Measurements from ENCODE around the gene PTPRN2. TPM values are rescaled to one million over a fixed set of nuclear protein-coding genes. Genes with fewer than 3 reads are reported as not detected.

PTPRN2 gene
- total RNA-seq, 1 experiment from 2014 or later: not detected

- no peaks in the 10 kb centered on the region for H3K4me1 ChIP-seq (replicated peaks; ENCODE audit: insufficient read depth)
These were observed 394.7 kb downstream of the PTPRN2 start for GRCh38 chr7:158192956-158193355.

GRCh38 chr7:158192184-158192835 is 395.3 kb downstream of the PTPRN2 start:
- no TSS peak for BruUV-seq (replicated peaks)
- CTCF ChIA-PET: no interaction called here
- Histone ChIP-seq H4K20me1 (ENCODE audit: insufficient read depth) (no peaks in the 10 kb centered on the region), H2AFZ (no peak overlapping the region), H3K4me3 (no peak overlapping the region), H3F3A (ENCODE audit: insufficient read depth, low read depth) (no peaks in the 10 kb centered on the region), H3K4me2 (no peak overlapping the region), H3K27me3 (ENCODE audit: insufficient read depth, low read depth) (peaks cover 91% of the 10 kb centered on the region), H3K9me3 (ENCODE audit: insufficient read depth, low read depth) (0 out of 2 replicates have a peak, but pooled peaks cover 3% of the 10 kb centered on the region), H3K36me3 (ENCODE audit: low read depth) (no peaks in the 10 kb centered on the region), H3K9me2 (ENCODE audit: insufficient read depth) (no peaks in the 10 kb centered on the region), H3K27ac (no peak overlapping the region), H3K79me2 (ENCODE audit: low read depth) (no peaks in the 10 kb centered on the region), H3K4me1 (replicated peaks; ENCODE audit: insufficient read depth) (no peaks in the 10 kb centered on the region)
- DNase-seq: no peak
- no peak for TF ChIP-seq EZH2 (IDR thresholded peaks at IDR 0.05; ENCODE audit: low read depth)
- TF ChIP-seq CTCF (conservative IDR thresholded peaks at IDR 0.05): no peak
- POLR2A ChIA-PET (ENCODE audit: unreplicated experiment): no interaction called here
- intact Hi-C loops (cut with micrococcal nuclease; ENCODE audit: unreplicated experiment): no loop called here

More at GRCh38 chr7:158192956-158193355, 394.7 kb downstream of the PTPRN2 start:
- H3K27ac ChIP-seq: no peak overlapping the region
- BruUV-seq (replicated peaks): no TSS peak
- no peaks in the 10 kb centered on the region for H3F3A ChIP-seq (ENCODE audit: insufficient read depth, low read depth)
- H3K9me3 ChIP-seq (ENCODE audit: insufficient read depth, low read depth): 0 out of 2 replicates have a peak, but pooled peaks cover 3% of the 10 kb centered on the region
- DNase-seq: no peak
- ChIA-PET CTCF (no interaction called here), POLR2A (ENCODE audit: unreplicated experiment) (no interaction called here)
- H2AFZ ChIP-seq: no peak overlapping the region
- H3K27me3 ChIP-seq (ENCODE audit: insufficient read depth, low read depth): peaks cover 86% of the 10 kb centered on the region
- H3K9me2 ChIP-seq (ENCODE audit: insufficient read depth): no peaks in the 10 kb centered on the region
- no peak overlapping the region for H3K4me2 ChIP-seq
- no peak overlapping the region for H3K4me3 ChIP-seq
- H3K36me3 ChIP-seq (ENCODE audit: low read depth): no peaks in the 10 kb centered on the region
- H3K79me2 ChIP-seq (ENCODE audit: low read depth): no peaks in the 10 kb centered on the region
- intact Hi-C loops (cut with micrococcal nuclease; ENCODE audit: unreplicated experiment): no loop called here
- TF ChIP-seq CTCF (conservative IDR thresholded peaks at IDR 0.05): no peak
- TF ChIP-seq EZH2 (IDR thresholded peaks at IDR 0.05; ENCODE audit: low read depth): no peak
- H4K20me1 ChIP-seq (ENCODE audit: insufficient read depth): no peaks in the 10 kb centered on the region

- ChIA-PET CTCF (no interaction called here), POLR2A (ENCODE audit: unreplicated experiment) (no interaction called here)
- TF ChIP-seq EZH2 (IDR thresholded peaks at IDR 0.05; ENCODE audit: low read depth): no peak
- TF ChIP-seq CTCF (conservative IDR thresholded peaks at IDR 0.05): no peak
- H3K4me3 ChIP-seq: no peak overlapping the region
- peaks cover 92% of the 10 kb centered on the region for H3K27me3 ChIP-seq (ENCODE audit: insufficient read depth, low read depth)
- H3K9me3 ChIP-seq (ENCODE audit: insufficient read depth, low read depth): 0 out of 2 replicates have a peak, but pooled peaks cover 3% of the 10 kb centered on the region
- no TSS peak for BruUV-seq (replicated peaks)
- no peaks in the 10 kb centered on the region for H3K9me2 ChIP-seq (ENCODE audit: insufficient read depth)
- no peak overlapping the region for H3K4me2 ChIP-seq
- no peaks in the 10 kb centered on the region for H4K20me1 ChIP-seq (ENCODE audit: insufficient read depth)
- no peaks in the 10 kb centered on the region for H3K36me3 ChIP-seq (ENCODE audit: low read depth)
- no peaks in the 10 kb centered on the region for H3K4me1 ChIP-seq (replicated peaks; ENCODE audit: insufficient read depth)
- H3K79me2 ChIP-seq (ENCODE audit: low read depth): no peaks in the 10 kb centered on the region
- H2AFZ ChIP-seq: no peak overlapping the region
- H3K27ac ChIP-seq: no peak overlapping the region
- intact Hi-C loops (cut with micrococcal nuclease; ENCODE audit: unreplicated experiment): no loop called here
- no peak for DNase-seq
- H3F3A ChIP-seq (ENCODE audit: insufficient read depth, low read depth): no peaks in the 10 kb centered on the region
These were observed 396.0 kb downstream of the PTPRN2 start for GRCh38 chr7:158191671-158192070.

Measured in PC-9 (cell line).